Epithelial cell of proximal tubule (primary cell): ENCODE data around the gene ZFP90. TPM values are rescaled to one million over a fixed set of nuclear protein-coding genes. Genes with fewer than 3 reads are reported as not detected.

Experiments
- DNase-seq: peaks from one replicate; pipeline ENCODE4 v3.0.0-alpha.2; 2011; ENCODE audit warnings: low read depth
- H3K4me3 ChIP-seq: 2 replicates; pipeline ENCODE4 v1.5.1; 2011; ENCODE audit warnings: low read depth, mild to moderate bottlenecking, low read length
- total RNA-seq: library from RNA; depleted of rRNA; stranded (reverse); fragments of >200 nt; gene quantifications from 2 replicates; pipeline ENCODE4 v1.2.3, GENCODE V29; 2015
- TF ChIP-seq, protein P1 (sequence below): conservative IDR thresholded peaks from 2 replicates; pipeline ENCODE4 v1.5.1; 2012; ENCODE audit warnings: low read depth, mild to moderate bottlenecking, low read length

Gene ZFP90
- 16.2 and 23.9 TPM in 2 replicates for total RNA-seq

DNA sequence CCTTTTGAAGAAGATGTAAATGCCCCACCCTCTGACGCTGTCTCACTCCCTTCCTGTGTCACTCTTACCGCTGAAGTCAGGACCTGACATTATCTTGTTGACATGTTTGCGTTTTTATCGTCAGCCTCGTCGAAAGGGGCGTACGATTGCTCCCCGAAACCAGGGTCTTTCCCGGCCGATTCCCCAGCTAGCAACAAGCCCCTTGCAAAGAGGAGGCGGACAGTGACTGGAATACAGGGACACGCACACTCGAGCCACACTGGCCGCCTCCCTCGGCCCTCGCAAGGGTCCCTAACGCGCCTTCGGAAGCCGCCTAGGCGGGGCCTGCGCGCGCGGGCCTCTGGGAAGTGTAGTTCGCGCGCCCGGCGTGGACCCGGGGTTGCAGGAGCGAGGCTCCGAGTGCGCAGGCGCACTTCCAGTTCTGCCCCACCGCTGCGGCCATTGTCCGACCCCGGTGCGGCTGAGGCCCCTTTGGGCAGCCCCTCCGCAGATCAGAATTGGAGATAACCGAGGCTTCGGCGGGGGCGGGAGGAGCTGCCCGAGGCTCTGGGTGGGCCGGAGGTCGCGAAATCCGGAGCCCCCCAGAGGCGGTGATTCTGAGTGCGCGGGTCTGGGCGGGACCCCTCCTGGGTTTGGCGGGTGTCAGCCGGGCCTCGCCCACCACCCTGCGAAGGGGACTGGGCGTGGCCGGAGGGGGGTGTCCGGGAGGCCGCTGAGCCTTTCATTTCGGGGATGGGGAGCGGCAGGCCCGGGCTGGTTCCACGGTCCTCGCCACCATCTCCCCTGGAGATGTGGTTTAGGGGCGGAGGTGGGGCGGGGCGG is at the start of gene ZFP90:
ZFP90 (plus strand) TSS at position 412 of the 822 bp plus-strand sequence. CDS start 502 bp downstream, outside the sequence.
- no peak for DNase-seq
- TF ChIP-seq, protein P1, sequence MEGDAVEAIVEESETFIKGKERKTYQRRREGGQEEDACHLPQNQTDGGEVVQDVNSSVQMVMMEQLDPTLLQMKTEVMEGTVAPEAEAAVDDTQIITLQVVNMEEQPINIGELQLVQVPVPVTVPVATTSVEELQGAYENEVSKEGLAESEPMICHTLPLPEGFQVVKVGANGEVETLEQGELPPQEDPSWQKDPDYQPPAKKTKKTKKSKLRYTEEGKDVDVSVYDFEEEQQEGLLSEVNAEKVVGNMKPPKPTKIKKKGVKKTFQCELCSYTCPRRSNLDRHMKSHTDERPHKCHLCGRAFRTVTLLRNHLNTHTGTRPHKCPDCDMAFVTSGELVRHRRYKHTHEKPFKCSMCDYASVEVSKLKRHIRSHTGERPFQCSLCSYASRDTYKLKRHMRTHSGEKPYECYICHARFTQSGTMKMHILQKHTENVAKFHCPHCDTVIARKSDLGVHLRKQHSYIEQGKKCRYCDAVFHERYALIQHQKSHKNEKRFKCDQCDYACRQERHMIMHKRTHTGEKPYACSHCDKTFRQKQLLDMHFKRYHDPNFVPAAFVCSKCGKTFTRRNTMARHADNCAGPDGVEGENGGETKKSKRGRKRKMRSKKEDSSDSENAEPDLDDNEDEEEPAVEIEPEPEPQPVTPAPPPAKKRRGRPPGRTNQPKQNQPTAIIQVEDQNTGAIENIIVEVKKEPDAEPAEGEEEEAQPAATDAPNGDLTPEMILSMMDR = no peak
- H3K4me3 ChIP-seq = peak within 1 kb of the TSS; percentile 90

DNA sequence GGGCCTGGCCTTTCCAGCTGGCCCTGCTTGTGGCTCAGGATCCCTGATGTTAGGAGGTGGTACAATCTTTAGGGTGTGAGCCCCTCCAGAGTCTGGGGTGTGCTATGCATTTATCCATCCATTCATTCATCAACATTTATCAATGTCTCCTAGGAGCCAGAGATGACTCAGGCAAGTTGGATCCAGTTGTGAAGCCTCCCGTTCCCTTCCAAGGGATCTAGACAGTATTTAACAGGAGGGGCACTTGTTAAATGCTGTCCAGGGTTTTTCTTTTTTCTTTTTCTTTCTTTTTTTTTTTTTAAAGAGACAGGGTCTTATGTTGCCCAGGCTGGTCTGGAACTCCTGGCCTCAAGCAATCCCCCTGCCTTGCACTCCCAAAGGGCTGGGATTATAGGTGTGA is 48.7 kb upstream of the ZFP90 start:
- no peak for DNase-seq
- H3K4me3 ChIP-seq = no peak overlapping the region
- TF ChIP-seq, protein P1 = no peak

DNA sequence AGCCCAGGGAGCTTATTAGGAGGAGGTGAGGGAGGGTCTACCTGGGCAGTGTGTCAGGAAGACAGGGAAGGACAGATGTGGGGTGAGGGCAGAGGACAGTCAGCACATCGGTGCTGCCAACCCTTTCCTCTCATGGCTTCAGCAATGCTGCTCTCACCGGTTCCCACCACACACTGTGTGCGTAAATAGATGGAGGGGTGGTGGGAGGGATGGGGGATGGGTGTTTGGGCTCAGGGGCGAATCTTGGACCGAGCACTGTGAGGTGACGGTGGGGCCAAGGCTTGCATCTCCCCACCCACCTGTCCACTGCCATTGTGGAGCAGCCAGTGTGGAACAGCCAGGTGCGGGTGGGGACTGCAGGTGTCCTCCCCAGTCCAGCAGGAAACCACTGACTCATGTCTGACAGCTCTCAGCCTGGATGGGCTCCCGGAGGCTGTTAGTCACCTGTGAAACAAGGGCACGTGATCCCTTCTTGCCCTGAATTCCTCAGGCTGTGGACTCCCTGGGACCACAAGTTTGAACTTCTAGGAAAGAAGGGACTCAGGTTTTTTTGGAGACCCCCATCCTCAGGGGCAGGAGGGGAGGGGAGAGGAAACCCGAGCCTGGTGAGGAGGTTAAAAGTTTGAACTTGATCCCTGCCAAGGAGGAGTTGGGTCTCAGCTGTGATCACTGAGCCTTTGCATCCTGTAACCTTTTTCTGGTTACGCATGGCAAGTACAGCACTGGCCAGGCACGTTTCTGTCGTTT is 48.1 kb upstream of the ZFP90 start:
- TF ChIP-seq, protein P1 = no peak
- no peak overlapping the region for H3K4me3 ChIP-seq
- peak; percentile 36 for DNase-seq

DNA sequence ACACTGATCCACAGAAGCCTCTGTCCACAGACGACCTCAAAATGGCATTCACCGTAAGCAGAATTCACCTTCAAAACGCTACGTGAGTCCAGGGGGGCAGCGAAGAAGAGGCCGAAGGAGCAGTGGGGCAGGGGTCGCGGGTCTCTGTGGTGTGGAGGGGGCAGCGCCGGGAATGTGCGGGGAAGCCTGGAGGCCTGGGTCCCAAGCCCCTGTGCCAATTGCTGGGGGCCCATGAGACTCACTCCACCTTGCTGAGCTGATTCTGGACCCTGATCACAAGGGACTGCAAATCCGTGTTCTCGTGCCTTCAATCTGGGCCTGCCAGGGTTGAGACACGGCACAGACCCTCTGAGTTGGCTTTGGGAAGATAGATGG is 47.5 kb upstream of the ZFP90 start:
- TF ChIP-seq, protein P1 = no peak
- H3K4me3 ChIP-seq = no peak overlapping the region
- DNase-seq = no peak

DNA sequence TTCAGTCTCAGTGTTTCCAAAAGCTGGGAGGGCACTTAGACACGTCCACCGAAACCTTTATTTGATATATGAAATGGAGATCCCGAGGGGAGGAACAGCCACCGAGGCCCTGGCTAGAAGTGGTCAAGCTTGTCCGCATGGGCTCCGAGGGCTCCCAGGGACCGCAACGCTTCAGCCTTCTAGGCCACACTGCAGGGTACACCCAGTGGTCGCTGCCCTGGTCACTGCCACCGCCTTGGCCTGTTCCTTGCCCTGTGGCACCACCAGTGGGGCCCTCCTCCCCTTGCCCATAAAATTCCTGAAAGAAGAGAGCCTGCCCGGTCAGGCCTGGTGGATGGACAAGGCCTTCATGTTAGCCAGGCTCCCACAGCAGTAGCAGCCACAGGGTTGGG is 46.9 kb upstream of the ZFP90 start:
- TF ChIP-seq, protein P1 = no peak
- H3K4me3 ChIP-seq = no peak overlapping the region
- no peak for DNase-seq

DNA sequence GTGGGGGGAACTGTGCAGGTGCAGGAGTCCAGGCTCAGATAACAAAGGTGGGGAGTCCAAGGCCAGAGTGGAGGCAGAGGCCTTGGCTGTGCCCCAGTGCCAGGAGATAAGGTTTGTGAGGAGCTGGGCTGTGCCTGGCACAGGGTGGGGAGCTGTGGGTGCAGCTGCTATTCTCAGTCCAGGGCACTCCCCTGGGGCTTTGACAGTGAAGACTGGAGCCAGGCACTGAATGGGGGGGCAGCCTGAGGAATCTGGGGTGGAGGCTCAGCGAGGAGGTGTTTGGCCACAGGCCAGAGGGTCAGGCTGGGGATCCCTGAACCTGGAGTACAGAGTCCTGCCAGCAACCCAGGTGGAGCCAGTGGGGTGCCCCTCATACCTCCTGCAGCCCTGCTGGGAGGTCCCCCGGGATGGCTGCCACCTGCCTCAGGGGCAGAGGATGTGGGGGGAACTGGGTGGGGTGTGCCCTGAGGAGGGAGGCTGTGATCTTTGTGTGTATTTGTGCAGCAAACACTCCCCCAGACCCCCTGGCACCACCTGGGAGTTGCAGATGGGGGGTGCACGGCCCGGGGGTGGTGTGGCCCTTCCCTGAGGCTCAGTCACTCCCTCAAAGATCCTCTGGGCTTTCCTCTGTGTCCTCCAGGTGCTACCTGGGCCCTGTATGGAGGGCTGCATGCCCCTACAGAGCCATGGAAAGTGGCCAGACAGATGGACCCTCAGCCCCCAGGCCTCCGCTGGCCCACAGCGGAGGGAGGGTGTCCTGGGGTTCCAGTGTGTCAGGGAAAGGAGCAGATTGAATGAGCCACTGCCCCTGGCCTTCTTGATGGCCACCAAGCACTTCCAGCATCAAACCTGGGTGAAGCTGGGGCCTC is 46.3 kb upstream of the ZFP90 start:
- no peak for DNase-seq
- TF ChIP-seq, protein P1 = no peak
- no peak overlapping the region for H3K4me3 ChIP-seq
